Dedifferentiated amniotic fluid mesenchymal stem cell (primary cell): ENCODE measurements around the gene SLIT2.

Experiments used
- DNase-seq: peaks from one replicate; pipeline ENCODE4 v3.0.0-alpha.2; 2016; ENCODE audit errors: extremely low spot score

Gene SLIT2

GRCh38 chr4:20301161-20301560 is 49.5 kb downstream of the SLIT2 start:
- no peak for DNase-seq
